ENCODE results near the gene ATG4B.

The ATG4B gene

DNA sequence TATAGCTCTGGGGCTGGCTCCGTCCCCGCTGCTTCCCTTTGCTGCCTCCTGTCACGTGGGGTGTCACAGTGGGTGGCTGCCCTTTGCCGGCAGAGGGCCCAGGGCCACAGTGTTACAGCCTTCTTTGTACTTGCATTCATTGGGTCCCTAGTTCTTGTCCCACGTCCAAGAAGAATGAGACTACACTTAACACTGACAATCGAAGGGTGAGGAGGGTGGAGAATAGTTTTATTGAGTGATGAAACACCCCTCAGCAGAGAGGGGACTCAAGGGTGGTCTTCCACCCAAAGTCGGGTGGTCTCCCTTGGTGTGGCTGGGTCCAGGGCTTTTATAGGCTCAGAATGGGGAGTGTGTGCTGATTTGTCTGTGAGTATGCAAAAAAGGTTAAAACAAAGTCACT is 1.9 kb downstream of the ATG4B start:
- H3K9me3 ChIP-seq, result peaks cover 8% of the 10 kb centered on the region; the same call in 1 of the 2 replicates
- H3K4me1 ChIP-seq, result peaks cover 18% of the 10 kb centered on the region
- H3K4me3 ChIP-seq, result no peak overlapping the region
- in situ Hi-C loops (cut with MboI; ENCODE audit: low sequenced_read_pairs), result no loop called here
- H3K27me3 ChIP-seq (ENCODE audit: low read depth), result no peaks in the 10 kb centered on the region
- H3K36me3 ChIP-seq (replicated peaks), result peaks cover 21% of the 10 kb centered on the region
- no peak for DNase-seq (ENCODE audit: low spot score in 2 of 2)

DNA sequence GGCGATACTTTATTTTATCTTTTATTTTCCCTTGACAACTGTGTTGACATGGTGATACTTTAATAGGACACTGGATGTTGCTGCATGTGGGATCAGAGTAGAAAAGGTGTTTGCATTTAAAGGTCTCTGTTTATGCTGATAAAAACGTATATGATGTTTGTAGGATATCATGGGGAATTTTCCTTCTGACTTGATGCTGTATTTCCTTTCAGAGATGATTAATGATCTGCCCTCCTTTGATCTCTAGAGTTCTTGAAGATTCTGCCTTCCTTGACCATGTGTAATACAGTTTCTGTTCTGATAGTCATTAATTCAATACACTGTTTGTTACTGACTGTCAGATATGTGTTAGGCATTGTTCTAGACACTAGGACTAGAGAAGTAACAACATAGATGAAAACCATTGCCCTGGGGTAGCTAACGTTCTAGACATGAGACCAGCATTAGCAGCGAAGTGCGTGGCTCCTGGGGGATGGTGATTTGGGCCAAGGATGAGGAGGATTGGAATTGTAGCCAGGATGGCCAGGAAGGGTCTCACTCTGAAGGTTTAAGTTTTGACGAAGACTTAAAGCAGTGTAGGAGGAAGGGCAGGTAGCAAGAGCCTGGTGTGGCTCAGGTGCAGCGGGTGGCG is 2.8 kb downstream of the ATG4B start:
- Histone ChIP-seq H3K4me3 (no peak overlapping the region), H3K4me1 (peaks cover 17% of the 10 kb centered on the region), H3K9me3 (peaks cover 8% of the 10 kb centered on the region; the same call in 1 of the 2 replicates), H3K36me3 (replicated peaks) (peaks cover 21% of the 10 kb centered on the region), H3K27me3 (ENCODE audit: low read depth) (no peaks in the 10 kb centered on the region)
- in situ Hi-C loops (cut with MboI; ENCODE audit: low sequenced_read_pairs), result no loop called here
- DNase-seq (ENCODE audit: low spot score in 2 of 2), result no peak

DNA sequence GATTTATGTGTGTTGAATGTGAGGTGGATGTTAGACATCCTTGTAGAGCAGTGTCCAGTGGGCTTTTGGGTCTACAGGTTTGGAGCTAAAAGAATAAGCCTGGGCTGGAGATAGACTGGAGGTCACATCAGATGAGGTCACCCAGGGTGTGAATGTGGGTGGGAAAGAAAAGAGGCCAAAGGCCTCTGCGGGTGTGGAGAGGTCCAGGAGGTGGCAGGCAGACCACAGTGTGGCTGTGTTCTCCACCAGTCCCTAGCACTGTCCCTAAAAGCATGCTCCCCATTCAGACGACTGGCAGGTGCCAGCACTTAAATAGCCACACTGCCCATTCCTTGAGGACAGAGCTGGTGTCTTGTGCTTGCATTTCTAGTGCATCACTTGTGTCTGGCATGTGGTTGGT is 4.1 kb downstream of the ATG4B start:
- Histone ChIP-seq H3K27me3 (ENCODE audit: low read depth) (no peaks in the 10 kb centered on the region), H3K36me3 (replicated peaks) (peaks cover 21% of the 10 kb centered on the region), H3K4me3 (no peak overlapping the region), H3K9me3 (peaks cover 8% of the 10 kb centered on the region; the same call in 1 of the 2 replicates), H3K4me1 (peaks cover 11% of the 10 kb centered on the region)
- no peak for DNase-seq (ENCODE audit: low spot score in 2 of 2)
- in situ Hi-C loops (cut with MboI; ENCODE audit: low sequenced_read_pairs), result no loop called here

DNA sequence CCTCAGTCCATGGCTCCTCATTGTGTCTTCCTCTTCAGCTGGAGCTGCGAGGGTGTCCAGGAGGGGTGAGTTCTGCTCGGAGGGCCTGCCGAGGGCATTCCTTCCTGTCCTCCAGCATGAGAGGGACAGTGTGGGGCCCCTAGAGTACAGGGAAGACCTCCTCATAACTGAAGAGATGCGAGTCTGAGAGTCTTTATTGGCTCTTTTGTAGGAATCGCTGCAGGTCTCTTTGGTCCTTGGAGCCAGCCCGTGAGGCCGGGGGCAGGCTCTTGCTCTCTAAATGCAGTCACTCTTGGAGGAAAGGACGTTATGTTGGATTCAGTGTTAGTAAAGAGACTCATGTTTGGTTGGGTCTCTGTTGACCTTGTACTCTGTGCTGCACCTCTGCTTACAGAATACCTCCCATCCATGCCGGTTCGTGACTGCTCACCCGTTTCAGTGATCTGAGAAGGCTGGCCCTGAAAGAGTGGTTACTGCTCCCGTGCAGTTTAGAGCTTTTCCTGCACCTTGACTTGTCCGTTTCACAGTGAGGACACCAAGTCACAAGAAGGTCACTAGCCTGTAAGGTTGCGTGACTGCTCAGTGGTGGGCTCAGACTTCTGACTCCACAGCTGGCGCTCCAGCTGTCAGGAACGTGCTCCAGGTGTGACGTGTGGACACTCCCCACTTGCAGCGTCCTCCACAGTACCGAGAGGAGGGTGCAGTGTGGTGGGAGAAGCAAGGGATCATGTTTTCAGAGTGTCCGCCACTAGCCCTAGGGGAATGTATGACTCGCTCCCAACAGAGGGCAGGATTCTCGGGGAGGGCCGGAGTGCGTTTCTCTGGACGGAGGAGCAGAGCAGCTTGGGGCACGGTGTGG is 7.8 kb downstream of the ATG4B start:
- H3K4me3 ChIP-seq, result no peak overlapping the region
- H3K9me3 ChIP-seq, result no peaks in the 10 kb centered on the region
- peaks cover 6% of the 10 kb centered on the region for H3K36me3 ChIP-seq (replicated peaks)
- in situ Hi-C loops (cut with MboI; ENCODE audit: low sequenced_read_pairs), result no loop called here
- peaks cover 5% of the 10 kb centered on the region; the same call in 1 of the 2 replicates for H3K4me1 ChIP-seq
- H3K27me3 ChIP-seq (ENCODE audit: low read depth), result no peaks in the 10 kb centered on the region
- DNase-seq (ENCODE audit: low spot score in 2 of 2), result no peak

DNA sequence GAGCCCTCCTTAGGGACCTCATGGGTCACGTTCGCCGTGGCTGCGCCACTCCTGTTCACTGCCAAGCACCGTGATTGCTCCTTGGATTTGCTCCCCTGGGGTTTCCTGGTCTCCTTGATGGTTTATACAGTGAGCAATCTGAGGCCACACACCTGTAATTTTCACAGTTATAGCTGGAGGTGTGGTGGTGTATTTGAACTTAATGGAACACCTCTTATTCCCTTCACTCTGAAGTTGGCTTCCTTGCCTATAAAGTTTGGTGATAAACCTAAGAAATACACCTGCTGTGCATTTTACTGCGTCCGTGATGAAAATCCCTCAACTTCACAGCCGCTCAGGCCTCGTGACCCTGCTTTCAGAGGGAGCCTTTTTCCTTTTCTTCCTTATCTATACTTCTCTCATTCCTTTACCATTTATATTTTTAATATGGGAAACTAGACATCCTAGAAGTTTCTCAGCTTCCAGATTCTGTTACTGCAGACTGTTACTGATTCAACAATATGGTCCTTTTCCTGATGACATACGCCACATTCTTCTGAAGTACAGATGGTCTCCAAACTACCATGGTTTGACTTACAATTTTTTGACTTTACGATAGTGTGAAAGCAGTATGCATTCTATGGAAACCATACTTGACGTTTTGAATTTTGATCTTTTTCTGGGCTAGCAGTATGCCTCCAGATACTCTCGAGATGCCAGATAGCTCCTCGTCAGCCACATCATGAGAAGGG is 8.6 kb downstream of the ATG4B start:
- Histone ChIP-seq H3K27me3 (ENCODE audit: low read depth) (no peaks in the 10 kb centered on the region), H3K4me1 (peaks cover 5% of the 10 kb centered on the region; the same call in 1 of the 2 replicates), H3K9me3 (no peaks in the 10 kb centered on the region), H3K4me3 (no peak overlapping the region), H3K36me3 (replicated peaks) (peaks cover 10% of the 10 kb centered on the region)
- DNase-seq (ENCODE audit: low spot score in 2 of 2), result no peak
- in situ Hi-C loops (cut with MboI; ENCODE audit: low sequenced_read_pairs), result no loop called here

DNA sequence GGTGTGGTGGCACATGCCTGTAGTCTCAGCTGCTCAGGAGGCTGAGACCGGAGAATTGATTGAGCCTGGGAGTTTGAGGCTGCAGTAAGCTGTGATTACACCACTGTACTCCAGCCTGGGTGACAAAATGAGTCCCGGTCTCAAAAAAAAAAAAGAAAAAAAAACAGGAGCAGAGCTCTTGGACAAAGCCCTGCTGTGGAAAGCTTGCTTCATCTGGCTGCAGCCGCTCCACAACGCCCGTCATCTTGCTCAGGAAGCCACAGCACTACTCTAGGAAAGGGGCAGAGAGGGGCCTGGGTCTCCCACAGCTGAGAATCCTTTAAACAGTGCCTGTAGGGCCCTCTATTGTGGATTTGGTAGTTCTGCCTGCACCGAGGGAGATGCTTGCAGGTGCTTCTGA is 11.0 kb downstream of the ATG4B start:
- Histone ChIP-seq H3K4me3 (no peak overlapping the region), H3K27me3 (ENCODE audit: low read depth) (no peaks in the 10 kb centered on the region), H3K4me1 (no peaks in the 10 kb centered on the region), H3K36me3 (replicated peaks) (peaks cover 32% of the 10 kb centered on the region), H3K9me3 (no peaks in the 10 kb centered on the region)
- no peak for DNase-seq (ENCODE audit: low spot score in 2 of 2)
- in situ Hi-C loops (cut with MboI; ENCODE audit: low sequenced_read_pairs), result no loop called here

- H3K36me3 ChIP-seq (replicated peaks), result peaks cover 27% of the 10 kb centered on the region
- no peak overlapping the region for H3K4me3 ChIP-seq
- no peaks in the 10 kb centered on the region for H3K9me3 ChIP-seq
- no peaks in the 10 kb centered on the region for H3K4me1 ChIP-seq
- DNase-seq (ENCODE audit: low spot score in 2 of 2), result no peak
- no peaks in the 10 kb centered on the region for H3K27me3 ChIP-seq (ENCODE audit: low read depth)
- in situ Hi-C loops (cut with MboI; ENCODE audit: low sequenced_read_pairs), result no loop called here
Measured at GRCh38 chr2:241649404-241649803, 11.9 kb downstream of the ATG4B start.

GRCh38 chr2:241649927-241650326 is 12.4 kb downstream of the ATG4B start:
- Histone ChIP-seq H3K36me3 (replicated peaks) (peaks cover 32% of the 10 kb centered on the region), H3K27me3 (ENCODE audit: low read depth) (no peaks in the 10 kb centered on the region), H3K9me3 (no peaks in the 10 kb centered on the region), H3K4me3 (no peak overlapping the region), H3K4me1 (no peaks in the 10 kb centered on the region)
- in situ Hi-C loops (cut with MboI; ENCODE audit: low sequenced_read_pairs), result loop anchor here (25.0 kb wide), 1 partner anchor 788 kb away; the partner anchor contains the start of gene AGXT
- DNase-seq (ENCODE audit: low spot score in 2 of 2), result no peak

DNA sequence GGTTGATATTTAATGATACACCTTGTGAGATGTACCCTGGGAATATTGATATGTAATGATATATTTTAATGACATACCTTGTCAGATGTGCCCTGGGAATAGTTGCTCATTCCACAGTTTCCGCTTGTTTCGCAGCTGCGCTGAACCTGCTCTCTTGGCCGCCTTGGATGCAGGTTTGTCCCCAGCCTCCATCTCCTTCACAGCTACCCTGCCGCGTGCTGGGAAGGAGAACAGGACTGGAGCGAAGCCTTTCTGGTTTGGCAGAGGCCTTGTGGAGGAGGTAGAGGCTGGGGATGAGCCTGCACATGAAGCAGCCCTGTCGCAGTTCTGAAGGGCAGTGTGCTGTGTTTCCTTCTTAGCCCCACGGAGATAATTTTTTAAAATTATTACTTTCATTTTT is 14.6 kb downstream of the ATG4B start:
- no peak for DNase-seq (ENCODE audit: low spot score in 2 of 2)
- H3K36me3 ChIP-seq (replicated peaks), result peaks cover 38% of the 10 kb centered on the region
- no peaks in the 10 kb centered on the region for H3K9me3 ChIP-seq
- H3K4me1 ChIP-seq, result no peaks in the 10 kb centered on the region
- in situ Hi-C loops (cut with MboI; ENCODE audit: low sequenced_read_pairs), result loop anchor here (25.0 kb wide), 1 partner anchor 790 kb away; the partner anchor contains the start of gene AGXT
- no peaks in the 10 kb centered on the region for H3K27me3 ChIP-seq (ENCODE audit: low read depth)
- no peak overlapping the region for H3K4me3 ChIP-seq

- Histone ChIP-seq H3K4me1 (no peaks in the 10 kb centered on the region), H3K4me3 (no peak overlapping the region), H3K36me3 (replicated peaks) (peaks cover 42% of the 10 kb centered on the region), H3K9me3 (no peaks in the 10 kb centered on the region), H3K27me3 (ENCODE audit: low read depth) (no peaks in the 10 kb centered on the region)
- in situ Hi-C loops (cut with MboI; ENCODE audit: low sequenced_read_pairs), result loop anchor here (25.0 kb wide), 1 partner anchor 790 kb away; the partner anchor contains the start of gene AGXT
- DNase-seq (ENCODE audit: low spot score in 2 of 2), result no peak
Measured at GRCh38 chr2:241652722-241653121, 15.2 kb downstream of the ATG4B start.

GRCh38 chr2:241653210-241653750 is 15.8 kb downstream of the ATG4B start:
- peaks cover 43% of the 10 kb centered on the region for H3K36me3 ChIP-seq (replicated peaks)
- H3K4me1 ChIP-seq, result no peaks in the 10 kb centered on the region
- no peaks in the 10 kb centered on the region for H3K27me3 ChIP-seq (ENCODE audit: low read depth)
- H3K4me3 ChIP-seq, result no peak overlapping the region
- no peaks in the 10 kb centered on the region for H3K9me3 ChIP-seq
- in situ Hi-C loops (cut with MboI; ENCODE audit: low sequenced_read_pairs), result loop anchor here (25.0 kb wide), 1 partner anchor 791 kb away; the partner anchor contains the start of gene AGXT
- no peak for DNase-seq (ENCODE audit: low spot score in 2 of 2)

DNA sequence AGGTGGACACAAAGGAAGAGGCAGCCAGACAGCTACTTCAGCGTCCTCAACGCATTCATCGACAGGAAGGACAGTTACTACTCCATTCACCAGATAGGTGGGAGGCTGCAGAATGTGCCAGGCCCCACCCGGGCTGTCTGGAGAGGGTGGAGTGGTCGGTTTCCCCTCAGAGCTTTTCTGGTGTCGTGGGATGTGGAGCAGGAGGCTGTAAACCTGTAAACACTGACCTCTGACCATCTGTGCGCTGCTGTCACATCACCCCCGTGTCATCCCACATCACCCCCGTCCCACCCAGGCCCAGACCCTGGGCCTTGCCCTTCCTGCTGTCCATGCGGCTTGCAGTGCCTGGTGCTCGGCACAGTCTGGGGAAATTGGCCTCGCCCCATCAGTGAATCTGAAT is 17.1 kb downstream of the ATG4B start:
- Histone ChIP-seq H3K36me3 (replicated peaks) (peaks cover 54% of the 10 kb centered on the region), H3K27me3 (ENCODE audit: low read depth) (no peaks in the 10 kb centered on the region), H3K9me3 (no peaks in the 10 kb centered on the region), H3K4me3 (no peak overlapping the region), H3K4me1 (no peaks in the 10 kb centered on the region)
- DNase-seq (ENCODE audit: low spot score in 2 of 2), result no peak
- in situ Hi-C loops (cut with MboI; ENCODE audit: low sequenced_read_pairs), result loop anchor here (25.0 kb wide), 1 partner anchor 792 kb away; the partner anchor contains the start of gene AGXT

GRCh38 chr2:241655516-241656189 is 18.2 kb downstream of the ATG4B start:
- Histone ChIP-seq H3K36me3 (replicated peaks) (peaks cover 63% of the 10 kb centered on the region), H3K27me3 (ENCODE audit: low read depth) (no peaks in the 10 kb centered on the region), H3K4me1 (no peaks in the 10 kb centered on the region), H3K4me3 (no peak overlapping the region), H3K9me3 (no peaks in the 10 kb centered on the region)
- no peak for DNase-seq (ENCODE audit: low spot score in 2 of 2)
- in situ Hi-C loops (cut with MboI; ENCODE audit: low sequenced_read_pairs), result loop anchor here (25.0 kb wide), 1 partner anchor 793 kb away; the partner anchor contains the start of gene AGXT
